ENCODE measurements around the gene RGS6.

Gene RGS6

GRCh38 chr14:72597252-72598233 is 665.3 kb downstream of the RGS6 start:
- DNase-seq, result no peak

- no peak for DNase-seq
These were observed 666.1 kb downstream of the RGS6 start for GRCh38 chr14:72598306-72598705.

- DNase-seq, result no peak
These were observed 667.6 kb downstream of the RGS6 start for GRCh38 chr14:72599579-72600470.

GRCh38 chr14:72600551-72601330 is 668.5 kb downstream of the RGS6 start:
- no peak for DNase-seq

GRCh38 chr14:72603639-72604038 is 671.4 kb downstream of the RGS6 start:
- no peak for DNase-seq

- no peak for DNase-seq
These were observed 671.9 kb downstream of the RGS6 start for GRCh38 chr14:72604133-72604532.

GRCh38 chr14:72605096-72605920 is 673.1 kb downstream of the RGS6 start:
- no peak for DNase-seq

GRCh38 chr14:72605921-72606220 is 673.6 kb downstream of the RGS6 start:
- DNase-seq, result no peak

GRCh38 chr14:72606879-72607278 is 674.6 kb downstream of the RGS6 start:
- no peak for DNase-seq

GRCh38 chr14:72607386-72608130 is 675.3 kb downstream of the RGS6 start:
- DNase-seq, result no peak

- DNase-seq, result no peak
These were observed 676.4 kb downstream of the RGS6 start for GRCh38 chr14:72608391-72609204.

- no peak for DNase-seq
These were observed 677.1 kb downstream of the RGS6 start for GRCh38 chr14:72609205-72609916.

GRCh38 chr14:72610096-72610830 is 678.0 kb downstream of the RGS6 start:
- no peak for DNase-seq

GRCh38 chr14:72610831-72611200 is 678.6 kb downstream of the RGS6 start:
- DNase-seq, result no peak

- DNase-seq, result no peak
These were observed 679.3 kb downstream of the RGS6 start for GRCh38 chr14:72611506-72611905.

- DNase-seq, result no peak
These were observed 679.8 kb downstream of the RGS6 start for GRCh38 chr14:72612041-72612440.

- DNase-seq, result no peak
These were observed 681.2 kb downstream of the RGS6 start for GRCh38 chr14:72613231-72613974.

GRCh38 chr14:72613975-72614319 is 681.7 kb downstream of the RGS6 start:
- DNase-seq, result no peak
